Mesothelial cell of epicardium (in vitro differentiated cells): ENCODE results near the gene IL17REL. TPM values are rescaled to one million over a fixed set of nuclear protein-coding genes. Genes with fewer than 3 reads are reported as not detected.

Experiments
- DNase-seq, 2 experiments: peaks; one replicate each; pipeline ENCODE4 v3.0.0; 2021; ENCODE audit warnings: low spot score in 2 of 2; ENCODE audit not compliant: unreplicated experiment in 2 of 2
- H3K27ac Mint-ChIP-seq: 2 replicates; pipeline ENCODE4 v1.8.0; 2021; ENCODE audit warnings: mixed read lengths
- H3K27me3 Mint-ChIP-seq: 2 replicates; pipeline ENCODE4 v1.8.0; 2021; ENCODE audit warnings: low read depth, mixed read lengths
- H3K36me3 Mint-ChIP-seq: 2 replicates; pipeline ENCODE4 v1.8.0; 2021; ENCODE audit warnings: mixed read lengths
- H3K4me1 Mint-ChIP-seq: 2 replicates; pipeline ENCODE4 v1.8.0; 2021; ENCODE audit warnings: mixed read lengths
- H3K4me3 Mint-ChIP-seq: 2 replicates; pipeline ENCODE4 v1.8.0; 2021; ENCODE audit warnings: mild to moderate bottlenecking, moderate library complexity, mixed read lengths
- H3K9me3 Mint-ChIP-seq: 2 replicates; pipeline ENCODE4 v1.8.0; 2021; ENCODE audit warnings: mixed read lengths
- total RNA-seq: library from RNA; stranded (reverse); gene quantifications from 3 replicates; pipeline ENCODE4 v1.2.1, GENCODE V29; 2021
- TF ChIP-seq, protein P1 (sequence below): fragments of 200-600 bp; sonication (generic); IDR thresholded peaks from one replicate; pipeline ENCODE4 v1.5.0; 2021; ENCODE audit warnings: antibody characterized with exemption; ENCODE audit not compliant: unreplicated experiment

The IL17REL gene
- total RNA-seq, 1 donor from 2014 or later, result 0.31 TPM

DNA sequence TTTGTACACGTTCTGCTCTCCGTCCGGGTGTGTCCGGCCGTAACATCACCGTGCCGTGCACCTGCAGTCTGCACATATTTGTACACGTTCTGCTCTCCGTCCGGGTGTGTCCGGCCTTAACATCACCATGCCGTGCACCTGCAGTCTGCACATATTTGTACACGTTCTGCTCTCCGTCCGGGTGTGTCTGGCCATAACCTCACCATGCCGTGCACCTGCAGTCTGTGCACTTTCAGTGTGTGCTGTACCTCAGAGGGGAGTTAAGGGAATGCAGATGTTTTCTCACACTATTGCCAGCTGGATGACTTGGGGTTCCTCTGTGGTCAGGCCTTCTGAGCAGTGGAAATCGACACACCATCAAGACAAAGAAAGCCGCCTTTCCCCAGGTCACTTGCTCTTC, 41.3 kb upstream of the IL17REL start:
- no peak overlapping the region for H3K4me3 Mint-ChIP-seq
- H3K27me3 Mint-ChIP-seq, result peaks cover 9% of the 10 kb centered on the region
- DNase-seq, result no peak
- no peak overlapping the region for H3K27ac Mint-ChIP-seq
- no peaks in the 10 kb centered on the region for H3K36me3 Mint-ChIP-seq
- peaks cover 10% of the 10 kb centered on the region for H3K4me1 Mint-ChIP-seq
- H3K9me3 Mint-ChIP-seq, result peaks cover 16% of the 10 kb centered on the region
- TF ChIP-seq, protein P1, sequence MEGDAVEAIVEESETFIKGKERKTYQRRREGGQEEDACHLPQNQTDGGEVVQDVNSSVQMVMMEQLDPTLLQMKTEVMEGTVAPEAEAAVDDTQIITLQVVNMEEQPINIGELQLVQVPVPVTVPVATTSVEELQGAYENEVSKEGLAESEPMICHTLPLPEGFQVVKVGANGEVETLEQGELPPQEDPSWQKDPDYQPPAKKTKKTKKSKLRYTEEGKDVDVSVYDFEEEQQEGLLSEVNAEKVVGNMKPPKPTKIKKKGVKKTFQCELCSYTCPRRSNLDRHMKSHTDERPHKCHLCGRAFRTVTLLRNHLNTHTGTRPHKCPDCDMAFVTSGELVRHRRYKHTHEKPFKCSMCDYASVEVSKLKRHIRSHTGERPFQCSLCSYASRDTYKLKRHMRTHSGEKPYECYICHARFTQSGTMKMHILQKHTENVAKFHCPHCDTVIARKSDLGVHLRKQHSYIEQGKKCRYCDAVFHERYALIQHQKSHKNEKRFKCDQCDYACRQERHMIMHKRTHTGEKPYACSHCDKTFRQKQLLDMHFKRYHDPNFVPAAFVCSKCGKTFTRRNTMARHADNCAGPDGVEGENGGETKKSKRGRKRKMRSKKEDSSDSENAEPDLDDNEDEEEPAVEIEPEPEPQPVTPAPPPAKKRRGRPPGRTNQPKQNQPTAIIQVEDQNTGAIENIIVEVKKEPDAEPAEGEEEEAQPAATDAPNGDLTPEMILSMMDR, result no peak

DNA sequence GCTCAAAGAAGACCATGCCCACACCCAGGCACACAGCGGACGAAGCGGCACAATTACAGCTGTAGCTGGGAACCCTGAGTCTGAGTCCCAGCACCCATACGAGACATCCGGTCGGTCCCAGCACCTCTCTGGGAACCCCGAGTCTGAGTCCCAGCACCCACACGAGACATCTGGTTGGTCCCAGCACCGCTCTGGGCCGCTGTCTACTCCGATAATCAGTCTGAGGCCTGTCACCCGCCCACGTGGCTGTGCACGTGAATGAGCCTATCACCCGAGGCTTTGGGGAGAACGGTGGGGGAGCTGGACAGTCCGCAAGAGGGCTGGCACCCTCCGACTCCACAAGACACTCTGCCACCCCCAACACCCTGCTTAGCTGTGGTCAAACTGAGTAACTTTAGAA, 39.4 kb upstream of the IL17REL start:
- TF ChIP-seq, protein P1, result no peak
- peaks cover 16% of the 10 kb centered on the region for H3K9me3 Mint-ChIP-seq
- H3K4me3 Mint-ChIP-seq, result no peak overlapping the region
- H3K4me1 Mint-ChIP-seq, result peaks cover 9% of the 10 kb centered on the region
- H3K27me3 Mint-ChIP-seq, result peaks cover 6% of the 10 kb centered on the region
- H3K36me3 Mint-ChIP-seq, result no peaks in the 10 kb centered on the region
- DNase-seq, result no peak
- no peak overlapping the region for H3K27ac Mint-ChIP-seq

DNA sequence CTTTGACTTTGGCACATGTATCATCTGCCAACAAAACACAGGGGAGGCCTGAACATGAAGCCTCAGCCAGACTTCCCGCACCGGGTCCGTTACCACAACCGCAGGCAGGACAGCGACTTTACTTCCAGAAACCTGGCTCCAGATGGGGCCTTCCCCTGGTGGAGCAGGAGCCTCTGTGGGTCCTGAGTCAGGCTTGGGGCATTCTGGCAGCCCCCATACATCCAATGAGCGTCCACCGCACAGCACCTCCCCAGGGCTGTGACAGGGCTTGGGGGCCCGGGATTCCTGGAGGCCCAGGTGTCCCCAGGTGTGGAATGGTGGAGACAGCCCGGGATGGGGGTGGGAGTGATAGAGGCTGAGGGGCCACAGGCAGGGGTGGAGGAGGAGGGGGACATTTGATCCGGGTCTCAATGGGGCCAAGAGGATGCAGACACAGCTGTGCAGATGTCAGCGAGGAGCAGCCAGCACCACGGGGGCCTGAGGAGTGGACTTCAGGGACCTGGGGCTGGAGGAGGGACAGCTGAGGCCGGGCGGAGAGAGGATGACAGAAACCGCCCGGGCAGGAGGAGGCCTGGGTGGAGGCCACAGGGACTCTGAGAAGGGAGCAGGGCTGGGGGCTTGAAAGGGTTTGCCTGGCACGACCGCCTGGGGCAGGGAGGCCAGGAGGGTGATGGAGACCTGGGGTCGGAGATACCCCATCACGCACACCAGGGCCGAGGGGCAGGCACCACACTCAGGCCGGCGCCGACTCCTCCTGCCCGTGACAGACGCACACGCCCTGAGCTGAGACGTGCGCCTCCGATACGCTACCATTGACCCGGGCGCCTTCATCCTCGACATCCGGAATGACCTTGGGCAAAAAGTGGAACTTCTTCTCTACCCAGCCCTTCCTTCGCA, 37.0 kb upstream of the IL17REL start:
- DNase-seq, result no peak
- Mint-ChIP-seq H3K27ac (no peak overlapping the region), H3K36me3 (no peaks in the 10 kb centered on the region), H3K9me3 (peaks cover 16% of the 10 kb centered on the region), H3K4me1 (peaks cover 9% of the 10 kb centered on the region), H3K27me3 (peaks cover 4% of the 10 kb centered on the region), H3K4me3 (no peak overlapping the region)
- TF ChIP-seq, protein P1, result no peak

DNA sequence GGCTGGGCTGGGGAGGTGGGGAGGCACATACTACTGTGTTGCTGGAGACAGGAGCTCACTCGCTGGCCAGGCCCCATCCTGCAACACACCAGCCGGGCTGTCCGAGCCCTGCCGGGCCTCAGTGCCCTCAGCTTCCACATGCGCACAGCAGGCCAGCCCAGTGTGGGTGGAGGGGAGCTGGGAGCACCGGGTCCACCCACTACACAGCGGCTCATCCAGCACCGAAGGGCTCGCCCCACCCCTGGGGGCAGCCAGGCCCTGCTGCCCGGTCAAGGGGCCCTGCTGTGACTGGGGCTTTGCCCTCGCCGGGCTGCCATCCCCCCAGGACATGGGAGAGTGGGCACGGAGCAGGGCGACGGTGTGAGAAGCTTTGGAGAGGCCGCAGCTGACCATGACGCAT, 36.3 kb upstream of the IL17REL start:
- Mint-ChIP-seq H3K4me1 (peaks cover 9% of the 10 kb centered on the region), H3K36me3 (no peaks in the 10 kb centered on the region), H3K27ac (no peak overlapping the region), H3K27me3 (peaks cover 4% of the 10 kb centered on the region), H3K9me3 (peaks cover 11% of the 10 kb centered on the region), H3K4me3 (no peak overlapping the region)
- no peak for DNase-seq
- TF ChIP-seq, protein P1, result no peak

DNA sequence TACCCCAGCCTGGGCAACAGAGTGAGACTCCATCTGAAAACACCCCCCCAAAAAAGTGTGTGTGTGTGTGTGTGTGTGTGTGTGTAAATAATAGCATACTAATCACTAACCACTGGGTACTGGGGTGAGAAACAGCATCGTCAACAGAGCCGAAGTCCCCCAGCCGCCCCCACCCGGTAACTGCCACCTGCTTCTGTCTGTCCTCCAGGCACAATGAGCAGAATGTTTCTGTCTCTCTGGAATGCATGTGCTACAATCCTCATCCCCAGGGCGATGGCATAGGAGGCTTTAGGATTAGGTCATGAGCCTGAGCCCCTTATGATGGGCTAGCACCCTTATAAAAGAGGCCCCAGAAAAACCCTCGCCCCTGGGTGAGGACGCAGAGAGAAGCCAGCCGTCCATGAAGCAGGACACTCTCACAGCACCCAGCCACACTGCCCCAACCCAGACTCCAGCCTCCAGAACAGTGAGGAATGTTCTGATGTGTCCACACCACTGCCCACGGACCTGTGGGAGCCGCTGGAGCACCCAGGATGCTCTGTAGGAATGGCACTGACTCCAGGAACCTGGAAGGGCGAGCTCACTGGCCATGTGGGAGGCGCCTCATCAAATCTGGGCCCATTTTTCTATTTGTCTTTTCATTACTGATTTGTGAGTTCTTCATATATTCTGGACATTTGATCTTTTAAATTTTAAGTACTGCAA, 35.6 kb upstream of the IL17REL start:
- no peak for DNase-seq
- peaks cover 11% of the 10 kb centered on the region for H3K9me3 Mint-ChIP-seq
- H3K27me3 Mint-ChIP-seq, result peaks cover 4% of the 10 kb centered on the region
- H3K36me3 Mint-ChIP-seq, result no peaks in the 10 kb centered on the region
- no peak overlapping the region for H3K4me3 Mint-ChIP-seq
- TF ChIP-seq, protein P1, result no peak
- peaks cover 9% of the 10 kb centered on the region for H3K4me1 Mint-ChIP-seq
- no peak overlapping the region for H3K27ac Mint-ChIP-seq
